Measurements from ENCODE around the gene CDH23. TPM values are rescaled to one million over a fixed set of nuclear protein-coding genes. Genes with fewer than 3 reads are reported as not detected.

Gene CDH23
- total RNA-seq, 1 experiment from 2014 or later = 7.8 TPM

DNA sequence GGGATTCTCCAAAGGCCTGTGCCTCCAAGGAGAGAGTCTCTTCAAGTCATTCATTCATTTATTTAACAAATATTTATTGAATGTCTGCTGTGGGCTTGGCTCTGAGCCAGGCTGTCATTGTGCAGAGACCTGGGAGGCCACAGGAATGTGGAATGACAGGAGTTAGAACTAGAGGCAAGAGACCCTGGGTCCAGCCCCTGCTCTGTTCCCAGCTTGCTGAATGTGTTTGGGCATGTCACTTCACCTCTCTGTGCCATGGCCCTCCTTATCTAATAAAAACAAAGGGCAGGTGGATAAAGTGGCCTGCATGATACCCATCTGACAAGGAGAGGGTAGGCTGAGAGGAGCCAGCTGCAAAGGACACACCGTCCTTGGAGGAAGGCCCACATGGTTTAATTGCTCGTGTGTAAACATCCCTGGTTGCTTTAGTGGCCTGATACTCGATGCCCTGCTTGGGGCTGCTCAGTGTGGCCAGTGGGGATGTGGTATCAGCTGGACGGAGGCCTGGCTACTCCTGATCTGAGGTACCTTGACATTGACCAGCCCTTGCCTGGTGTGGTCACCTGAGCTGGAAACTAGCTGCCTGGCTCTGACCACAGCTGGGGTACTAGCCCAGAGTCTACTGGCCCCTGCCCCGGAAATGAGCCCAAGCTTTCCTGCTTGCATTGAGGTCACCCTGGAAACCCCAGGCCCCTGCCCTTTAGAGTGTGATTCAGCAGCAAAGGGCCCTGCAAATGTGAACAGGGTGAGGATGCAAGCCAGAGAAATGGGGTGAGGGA lies 116.2 kb downstream of the CDH23 start:
- TF ChIP-seq EZH2 (IDR thresholded peaks at IDR 0.05; ENCODE audit: low read depth) = no peak
- TF ChIP-seq, protein P1, sequence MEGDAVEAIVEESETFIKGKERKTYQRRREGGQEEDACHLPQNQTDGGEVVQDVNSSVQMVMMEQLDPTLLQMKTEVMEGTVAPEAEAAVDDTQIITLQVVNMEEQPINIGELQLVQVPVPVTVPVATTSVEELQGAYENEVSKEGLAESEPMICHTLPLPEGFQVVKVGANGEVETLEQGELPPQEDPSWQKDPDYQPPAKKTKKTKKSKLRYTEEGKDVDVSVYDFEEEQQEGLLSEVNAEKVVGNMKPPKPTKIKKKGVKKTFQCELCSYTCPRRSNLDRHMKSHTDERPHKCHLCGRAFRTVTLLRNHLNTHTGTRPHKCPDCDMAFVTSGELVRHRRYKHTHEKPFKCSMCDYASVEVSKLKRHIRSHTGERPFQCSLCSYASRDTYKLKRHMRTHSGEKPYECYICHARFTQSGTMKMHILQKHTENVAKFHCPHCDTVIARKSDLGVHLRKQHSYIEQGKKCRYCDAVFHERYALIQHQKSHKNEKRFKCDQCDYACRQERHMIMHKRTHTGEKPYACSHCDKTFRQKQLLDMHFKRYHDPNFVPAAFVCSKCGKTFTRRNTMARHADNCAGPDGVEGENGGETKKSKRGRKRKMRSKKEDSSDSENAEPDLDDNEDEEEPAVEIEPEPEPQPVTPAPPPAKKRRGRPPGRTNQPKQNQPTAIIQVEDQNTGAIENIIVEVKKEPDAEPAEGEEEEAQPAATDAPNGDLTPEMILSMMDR (conservative IDR thresholded peaks at IDR 0.05) = no peak

DNA sequence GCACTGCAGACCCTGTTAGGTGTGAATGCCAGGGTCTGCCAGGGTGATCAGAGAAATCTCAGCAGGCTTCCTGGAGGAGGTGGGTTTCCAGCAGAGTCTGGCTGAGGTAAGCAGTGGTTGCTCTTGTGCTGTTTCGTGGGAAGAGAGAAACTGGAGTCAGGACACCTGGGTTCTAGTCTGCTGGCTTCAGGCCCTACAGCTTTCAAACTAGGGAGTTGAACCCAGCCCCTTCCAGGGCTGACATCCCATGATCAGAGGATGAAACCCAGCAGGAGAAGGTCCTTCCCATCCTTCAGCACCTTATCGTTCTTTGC lies 116.8 kb downstream of the CDH23 start:
- intact Hi-C loops (cut with micrococcal nuclease; ENCODE audit: unreplicated experiment) = no loop called here
- DNase-seq = no peak
- Histone ChIP-seq H3K36me3 (ENCODE audit: low read depth) (no peaks in the 10 kb centered on the region), H3K4me3 (no peak overlapping the region), H2AFZ (no peak overlapping the region), H3K4me1 (replicated peaks; ENCODE audit: insufficient read depth) (peaks cover 25% of the 10 kb centered on the region), H3K4me2 (peak overlapping the region; percentile 34), H3K27me3 (ENCODE audit: insufficient read depth, low read depth) (no peaks in the 10 kb centered on the region), H3K9me2 (ENCODE audit: insufficient read depth) (no peaks in the 10 kb centered on the region), H3K79me2 (ENCODE audit: low read depth) (no peaks in the 10 kb centered on the region), H4K20me1 (ENCODE audit: insufficient read depth) (peaks cover 10% of the 10 kb centered on the region; the same call in 1 of the 2 replicates), H3K27ac (no peak overlapping the region), H3K9me3 (ENCODE audit: insufficient read depth, low read depth) (no peaks in the 10 kb centered on the region; the same call in 1 of the 2 replicates), H3F3A (ENCODE audit: insufficient read depth, low read depth) (peaks cover 21% of the 10 kb centered on the region)
- ChIA-PET CTCF (interaction anchor here (0.8 kb wide), 1 partner anchor 61 kb away, joined by 3 read pairs; no protein-coding TSS in a partner anchor), POLR2A (ENCODE audit: unreplicated experiment) (interaction anchor here (0.6 to 0.7 kb wide), 2 partner anchors 233 to 486 kb away, joined by 3 to 6 read pairs; no protein-coding TSS in a partner anchor)
- no TSS peak for BruUV-seq (replicated peaks)
- no peak for TF ChIP-seq EZH2 (IDR thresholded peaks at IDR 0.05; ENCODE audit: low read depth)
- TF ChIP-seq, protein P1 (conservative IDR thresholded peaks at IDR 0.05) = no peak

More for the DNA sequence above, 116.2 kb downstream of the CDH23 start:
- Histone ChIP-seq H2AFZ (no peak overlapping the region), H3K79me2 (ENCODE audit: low read depth) (no peaks in the 10 kb centered on the region), H3K9me2 (ENCODE audit: insufficient read depth) (no peaks in the 10 kb centered on the region), H3K36me3 (ENCODE audit: low read depth) (no peaks in the 10 kb centered on the region), H3F3A (ENCODE audit: insufficient read depth, low read depth) (peaks cover 21% of the 10 kb centered on the region), H4K20me1 (ENCODE audit: insufficient read depth) (peaks cover 11% of the 10 kb centered on the region; the same call in 1 of the 2 replicates), H3K27ac (no peak overlapping the region), H3K4me3 (no peak overlapping the region), H3K4me2 (peak overlapping the region; percentile 34), H3K27me3 (ENCODE audit: insufficient read depth, low read depth) (no peaks in the 10 kb centered on the region), H3K9me3 (ENCODE audit: insufficient read depth, low read depth) (no peaks in the 10 kb centered on the region; the same call in 1 of the 2 replicates), H3K4me1 (replicated peaks; ENCODE audit: insufficient read depth) (peaks cover 25% of the 10 kb centered on the region)
- DNase-seq = peak; percentile 88 to 90
- CTCF ChIA-PET = interaction anchor here (0.8 kb wide), 1 partner anchor 61 kb away, joined by 3 read pairs; no protein-coding TSS in a partner anchor
- POLR2A ChIA-PET (ENCODE audit: unreplicated experiment) = interaction anchor here (0.6 to 0.7 kb wide), 3 partner anchors 234 to 1666 kb away, joined by 3 to 6 read pairs (median 6); no protein-coding TSS in a partner anchor
- BruUV-seq (replicated peaks) = no TSS peak
- intact Hi-C loops (cut with micrococcal nuclease; ENCODE audit: unreplicated experiment) = no loop called here

DNA sequence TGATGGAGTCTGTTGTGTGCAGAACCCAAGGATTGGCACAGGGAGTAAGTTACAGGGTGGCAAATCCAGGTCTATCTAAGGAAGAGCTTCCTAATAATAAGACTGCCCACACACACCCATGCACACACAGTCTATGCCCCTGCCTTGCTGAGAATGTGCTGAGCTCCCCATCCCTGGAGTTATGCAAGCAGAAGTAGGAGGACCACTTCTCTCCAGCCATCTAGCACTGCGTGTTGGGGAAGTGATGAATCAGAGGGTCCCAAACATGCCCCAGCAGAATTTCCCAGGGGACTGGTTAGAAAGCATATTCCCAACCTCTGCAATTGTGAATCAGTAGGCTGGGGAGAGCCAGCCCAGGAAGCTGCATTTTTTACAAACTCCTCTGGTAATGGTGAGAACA lies 117.2 kb downstream of the CDH23 start:
- H3K4me2 ChIP-seq = 0 out of 2 replicates have a peak overlapping the region, but pooled peaks have one; percentile 34
- H4K20me1 ChIP-seq (ENCODE audit: insufficient read depth) = peaks cover 10% of the 10 kb centered on the region; the same call in 1 of the 2 replicates
- intact Hi-C loops (cut with micrococcal nuclease; ENCODE audit: unreplicated experiment) = no loop called here
- POLR2A ChIA-PET (ENCODE audit: unreplicated experiment) = interaction anchor here (0.7 kb wide), 1 partner anchor 485 kb away, joined by 3 read pairs; no protein-coding TSS in a partner anchor
- TF ChIP-seq, protein P1 (conservative IDR thresholded peaks at IDR 0.05) = no peak
- no peak for TF ChIP-seq EZH2 (IDR thresholded peaks at IDR 0.05; ENCODE audit: low read depth)
- DNase-seq = no peak
- CTCF ChIA-PET = no interaction called here
- H2AFZ ChIP-seq = no peak overlapping the region
- no peaks in the 10 kb centered on the region for H3K9me2 ChIP-seq (ENCODE audit: insufficient read depth)
- peaks cover 25% of the 10 kb centered on the region for H3K4me1 ChIP-seq (replicated peaks; ENCODE audit: insufficient read depth)
- H3K27me3 ChIP-seq (ENCODE audit: insufficient read depth, low read depth) = no peaks in the 10 kb centered on the region
- BruUV-seq (replicated peaks) = no TSS peak
- peaks cover 21% of the 10 kb centered on the region for H3F3A ChIP-seq (ENCODE audit: insufficient read depth, low read depth)
- H3K4me3 ChIP-seq = no peak overlapping the region
- H3K9me3 ChIP-seq (ENCODE audit: insufficient read depth, low read depth) = no peaks in the 10 kb centered on the region; the same call in 1 of the 2 replicates
- H3K27ac ChIP-seq = no peak overlapping the region
- no peaks in the 10 kb centered on the region for H3K79me2 ChIP-seq (ENCODE audit: low read depth)
- H3K36me3 ChIP-seq (ENCODE audit: low read depth) = no peaks in the 10 kb centered on the region
